ENCODE measurements around the gene GNG13. TPM values are rescaled to one million over a fixed set of nuclear protein-coding genes. Genes with fewer than 3 reads are reported as not detected.

The GNG13 gene
- total RNA-seq, 5 donors from 2014 or later (not counting 1 experiment from before 2014, with no cell fraction given) = not detected

- peaks cover 7% of the 10 kb centered on the region in 2 donors for H3K27me3 Mint-ChIP-seq
- no peak overlapping the region for H3K27ac Mint-ChIP-seq
- Histone ChIP-seq H3K9me3 (no peaks in the 10 kb centered on the region), H3K27me3 (replicated peaks in 1 of 2; ENCODE audit: control insufficient read depth in 2 of 2, extremely low read depth in 1 of 2, insufficient read depth in 2 of 2, low read length in 1 of 2) (peaks cover 0 to 56% of the 10 kb centered on the region in 2 experiments), H3K4me3 (ENCODE audit: control insufficient read depth in 1 of 2, extremely low read depth in 1 of 2, low read length in 1 of 2) (no peak overlapping the region), H3K27ac (ENCODE audit: low read length) (no peak overlapping the region), H3K4me1 (ENCODE audit: control insufficient read depth in 1 of 2, extremely low read depth in 1 of 2, insufficient read depth in 2 of 2, low read length in 2 of 2) (peaks cover 0 to 12% of the 10 kb centered on the region in 2 experiments), H3K36me3 (ENCODE audit: control insufficient read depth in 2 of 2, extremely low read depth in 1 of 2, insufficient read depth in 1 of 2, low read length in 1 of 2) (peaks cover 0 to 8% of the 10 kb centered on the region in 2 donors)
- WGBS (ENCODE audit: insufficient coverage) = 57% methylated on average over 6 of the region's 19 CpGs
- no peak for ATAC-seq (replicated peaks in 1 of 4)
- no peak overlapping the region for H3K4me3 Mint-ChIP-seq
- CTCF ChIA-PET = no interaction called here
- no peaks in the 10 kb centered on the region for H3K36me3 Mint-ChIP-seq
- H3K4me1 Mint-ChIP-seq = peaks cover 0 to 6% (median 5%) of the 10 kb centered on the region in 3 donors
- H3K9me3 Mint-ChIP-seq = no peaks in the 10 kb centered on the region
- no peak for DNase-seq
- POLR2A ChIA-PET = no interaction called here
Measured at GRCh38 chr16:781346-782010, 19.1 kb downstream of the GNG13 start.

- WGBS (ENCODE audit: insufficient coverage) = 91% methylated on average over 16 of the region's 16 CpGs
- Mint-ChIP-seq H3K27ac (no peak overlapping the region), H3K36me3 (no peaks in the 10 kb centered on the region), H3K9me3 (no peaks in the 10 kb centered on the region), H3K27me3 (peaks cover 7% of the 10 kb centered on the region in 2 donors), H3K4me3 (no peak overlapping the region), H3K4me1 (peaks cover 0 to 4% (median 3%) of the 10 kb centered on the region in 3 donors)
- Histone ChIP-seq H3K4me3 (ENCODE audit: control insufficient read depth in 1 of 2, extremely low read depth in 1 of 2, low read length in 1 of 2) (no peak overlapping the region), H3K9me3 (no peaks in the 10 kb centered on the region), H3K4me1 (ENCODE audit: control insufficient read depth in 1 of 2, extremely low read depth in 1 of 2, insufficient read depth in 2 of 2, low read length in 2 of 2) (peaks cover 0 to 2% of the 10 kb centered on the region in 2 experiments), H3K27ac (ENCODE audit: low read length) (no peak overlapping the region), H3K36me3 (ENCODE audit: control insufficient read depth in 2 of 2, extremely low read depth in 1 of 2, insufficient read depth in 1 of 2, low read length in 1 of 2) (no peaks in the 10 kb centered on the region), H3K27me3 (replicated peaks in 1 of 2; ENCODE audit: control insufficient read depth in 2 of 2, extremely low read depth in 1 of 2, insufficient read depth in 2 of 2, low read length in 1 of 2) (peaks cover 0 to 66% of the 10 kb centered on the region in 2 experiments)
- CTCF ChIA-PET = no interaction called here
- DNase-seq = no peak
- POLR2A ChIA-PET = no interaction called here
- no peak for ATAC-seq (replicated peaks in 1 of 4)
Measured at GRCh38 chr16:780296-780695, 20.2 kb downstream of the GNG13 start.

- no peak overlapping the region for H3K4me3 ChIP-seq (ENCODE audit: control insufficient read depth in 1 of 2, extremely low read depth in 1 of 2, low read length in 1 of 2)
- no peaks in the 10 kb centered on the region for H3K4me1 ChIP-seq (ENCODE audit: control insufficient read depth in 1 of 2, extremely low read depth in 1 of 2, insufficient read depth in 2 of 2, low read length in 2 of 2)
- H3K27ac Mint-ChIP-seq = no peak overlapping the region
- ChIA-PET POLR2A (no interaction called here), CTCF (no interaction called here)
- 82% methylated on average over 11 of the region's 13 CpGs for WGBS (ENCODE audit: insufficient coverage)
- H3K36me3 ChIP-seq (ENCODE audit: control insufficient read depth in 2 of 2, extremely low read depth in 1 of 2, insufficient read depth in 1 of 2, low read length in 1 of 2) = no peaks in the 10 kb centered on the region
- H3K4me1 Mint-ChIP-seq = no peaks in the 10 kb centered on the region
- H3K9me3 ChIP-seq = no peaks in the 10 kb centered on the region
- peaks cover 0 to 69% of the 10 kb centered on the region in 2 experiments for H3K27me3 ChIP-seq (replicated peaks in 1 of 2; ENCODE audit: control insufficient read depth in 2 of 2, extremely low read depth in 1 of 2, insufficient read depth in 2 of 2, low read length in 1 of 2)
- DNase-seq (no peak), ATAC-seq (replicated peaks in 1 of 4) (no peak)
- H3K27me3 Mint-ChIP-seq = peaks cover 7% of the 10 kb centered on the region in 2 donors
- H3K9me3 Mint-ChIP-seq = no peaks in the 10 kb centered on the region
- H3K36me3 Mint-ChIP-seq = no peaks in the 10 kb centered on the region
- no peak overlapping the region for H3K4me3 Mint-ChIP-seq
- H3K27ac ChIP-seq (ENCODE audit: low read length) = no peak overlapping the region
Measured at GRCh38 chr16:779561-779960, 21.0 kb downstream of the GNG13 start.

GRCh38 chr16:778909-779527, 21.5 kb downstream of the GNG13 start:
- no peak for DNase-seq
- no peak overlapping the region for H3K27ac Mint-ChIP-seq
- Histone ChIP-seq H3K27me3 (replicated peaks in 1 of 2; ENCODE audit: control insufficient read depth in 2 of 2, extremely low read depth in 1 of 2, insufficient read depth in 2 of 2, low read length in 1 of 2) (peaks cover 0 to 69% of the 10 kb centered on the region in 2 experiments), H3K4me3 (ENCODE audit: control insufficient read depth in 1 of 2, extremely low read depth in 1 of 2, low read length in 1 of 2) (no peak overlapping the region), H3K27ac (ENCODE audit: low read length) (no peak overlapping the region), H3K36me3 (ENCODE audit: control insufficient read depth in 2 of 2, extremely low read depth in 1 of 2, insufficient read depth in 1 of 2, low read length in 1 of 2) (no peaks in the 10 kb centered on the region), H3K9me3 (no peaks in the 10 kb centered on the region), H3K4me1 (ENCODE audit: control insufficient read depth in 1 of 2, extremely low read depth in 1 of 2, insufficient read depth in 2 of 2, low read length in 2 of 2) (no peaks in the 10 kb centered on the region)
- WGBS (ENCODE audit: insufficient coverage) = 96% methylated on average over 2 of the region's 6 CpGs
- no peak overlapping the region for H3K4me3 Mint-ChIP-seq
- H3K4me1 Mint-ChIP-seq = no peaks in the 10 kb centered on the region
- H3K36me3 Mint-ChIP-seq = no peaks in the 10 kb centered on the region
- no peaks in the 10 kb centered on the region for H3K9me3 Mint-ChIP-seq
- peaks cover 7% of the 10 kb centered on the region in 2 donors for H3K27me3 Mint-ChIP-seq
- CTCF ChIA-PET = no interaction called here
- POLR2A ChIA-PET = no interaction called here
- ATAC-seq (replicated peaks in 1 of 4) = no peak

- Histone ChIP-seq H3K4me3 (ENCODE audit: control insufficient read depth in 1 of 2, extremely low read depth in 1 of 2, low read length in 1 of 2) (no peak overlapping the region), H3K36me3 (ENCODE audit: control insufficient read depth in 2 of 2, extremely low read depth in 1 of 2, insufficient read depth in 1 of 2, low read length in 1 of 2) (no peaks in the 10 kb centered on the region), H3K27me3 (replicated peaks in 1 of 2; ENCODE audit: control insufficient read depth in 2 of 2, extremely low read depth in 1 of 2, insufficient read depth in 2 of 2, low read length in 1 of 2) (peaks cover 0 to 68% of the 10 kb centered on the region in 2 experiments), H3K27ac (ENCODE audit: low read length) (no peak overlapping the region), H3K9me3 (no peaks in the 10 kb centered on the region), H3K4me1 (ENCODE audit: control insufficient read depth in 1 of 2, extremely low read depth in 1 of 2, insufficient read depth in 2 of 2, low read length in 2 of 2) (no peaks in the 10 kb centered on the region)
- Mint-ChIP-seq H3K4me3 (no peak overlapping the region), H3K9me3 (no peaks in the 10 kb centered on the region), H3K27me3 (peaks cover 7% of the 10 kb centered on the region in 2 donors), H3K4me1 (no peaks in the 10 kb centered on the region), H3K36me3 (no peaks in the 10 kb centered on the region), H3K27ac (no peak overlapping the region)
- DNase-seq = no peak
- CTCF ChIA-PET = no interaction called here
- ATAC-seq (replicated peaks in 1 of 4) = no peak
- POLR2A ChIA-PET = no interaction called here
- WGBS (ENCODE audit: insufficient coverage) = 63% methylated on average over 7 of the region's 11 CpGs
Measured at GRCh38 chr16:778447-778846, 22.1 kb downstream of the GNG13 start.

- ChIA-PET CTCF (no interaction called here), POLR2A (no interaction called here)
Measured at GRCh38 chr16:777826-778225, 22.7 kb downstream of the GNG13 start.

More at GRCh38 chr16:777826-778225, 22.7 kb downstream of the GNG13 start:
- Mint-ChIP-seq H3K27me3 (peaks cover 7% of the 10 kb centered on the region in 2 donors), H3K4me1 (no peaks in the 10 kb centered on the region), H3K27ac (peak overlapping the region in 1 of 2 donors; percentile 67), H3K9me3 (no peaks in the 10 kb centered on the region), H3K36me3 (no peaks in the 10 kb centered on the region), H3K4me3 (no peak overlapping the region)
- ATAC-seq (replicated peaks in 1 of 4) (no peak), DNase-seq (no peak)
- Histone ChIP-seq H3K4me1 (ENCODE audit: control insufficient read depth in 1 of 2, extremely low read depth in 1 of 2, insufficient read depth in 2 of 2, low read length in 2 of 2) (no peaks in the 10 kb centered on the region), H3K4me3 (ENCODE audit: control insufficient read depth in 1 of 2, extremely low read depth in 1 of 2, low read length in 1 of 2) (no peak overlapping the region), H3K27me3 (replicated peaks in 1 of 2; ENCODE audit: control insufficient read depth in 2 of 2, extremely low read depth in 1 of 2, insufficient read depth in 2 of 2, low read length in 1 of 2) (peaks cover 0 to 63% of the 10 kb centered on the region in 2 experiments), H3K27ac (ENCODE audit: low read length) (no peak overlapping the region), H3K9me3 (no peaks in the 10 kb centered on the region), H3K36me3 (ENCODE audit: control insufficient read depth in 2 of 2, extremely low read depth in 1 of 2, insufficient read depth in 1 of 2, low read length in 1 of 2) (no peaks in the 10 kb centered on the region)
- WGBS (ENCODE audit: insufficient coverage) = 16% methylated on average over 7 of the region's 16 CpGs
